Measurements from ENCODE around the gene IGF1R. TPM values are rescaled to one million over a fixed set of nuclear protein-coding genes. Genes with fewer than 3 reads are reported as not detected.

The IGF1R gene
- total RNA-seq, 3 donors from 2014 or later, result 34.7 to 65.2 (median 47.7) TPM

- H3K9me3 ChIP-seq, result no peaks in the 10 kb centered on the region
- intact Hi-C loops (cut with DNase I, micrococcal nuclease), result no loop called here
- DNase-seq (no peak), ATAC-seq (no peak)
- H3K36me3 ChIP-seq (ENCODE audit: low read depth), result peaks cover 1% of the 10 kb centered on the region
- no peaks in the 10 kb centered on the region for H3K4me1 ChIP-seq (ENCODE audit: low read depth)
- H3K4me3 ChIP-seq, result no peak overlapping the region
- TF ChIP-seq, protein P1, sequence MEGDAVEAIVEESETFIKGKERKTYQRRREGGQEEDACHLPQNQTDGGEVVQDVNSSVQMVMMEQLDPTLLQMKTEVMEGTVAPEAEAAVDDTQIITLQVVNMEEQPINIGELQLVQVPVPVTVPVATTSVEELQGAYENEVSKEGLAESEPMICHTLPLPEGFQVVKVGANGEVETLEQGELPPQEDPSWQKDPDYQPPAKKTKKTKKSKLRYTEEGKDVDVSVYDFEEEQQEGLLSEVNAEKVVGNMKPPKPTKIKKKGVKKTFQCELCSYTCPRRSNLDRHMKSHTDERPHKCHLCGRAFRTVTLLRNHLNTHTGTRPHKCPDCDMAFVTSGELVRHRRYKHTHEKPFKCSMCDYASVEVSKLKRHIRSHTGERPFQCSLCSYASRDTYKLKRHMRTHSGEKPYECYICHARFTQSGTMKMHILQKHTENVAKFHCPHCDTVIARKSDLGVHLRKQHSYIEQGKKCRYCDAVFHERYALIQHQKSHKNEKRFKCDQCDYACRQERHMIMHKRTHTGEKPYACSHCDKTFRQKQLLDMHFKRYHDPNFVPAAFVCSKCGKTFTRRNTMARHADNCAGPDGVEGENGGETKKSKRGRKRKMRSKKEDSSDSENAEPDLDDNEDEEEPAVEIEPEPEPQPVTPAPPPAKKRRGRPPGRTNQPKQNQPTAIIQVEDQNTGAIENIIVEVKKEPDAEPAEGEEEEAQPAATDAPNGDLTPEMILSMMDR (IDR thresholded peaks at IDR 0.05), result no peak
Measured at GRCh38 chr15:98907927-98908471, 259.7 kb downstream of the IGF1R start.

DNA sequence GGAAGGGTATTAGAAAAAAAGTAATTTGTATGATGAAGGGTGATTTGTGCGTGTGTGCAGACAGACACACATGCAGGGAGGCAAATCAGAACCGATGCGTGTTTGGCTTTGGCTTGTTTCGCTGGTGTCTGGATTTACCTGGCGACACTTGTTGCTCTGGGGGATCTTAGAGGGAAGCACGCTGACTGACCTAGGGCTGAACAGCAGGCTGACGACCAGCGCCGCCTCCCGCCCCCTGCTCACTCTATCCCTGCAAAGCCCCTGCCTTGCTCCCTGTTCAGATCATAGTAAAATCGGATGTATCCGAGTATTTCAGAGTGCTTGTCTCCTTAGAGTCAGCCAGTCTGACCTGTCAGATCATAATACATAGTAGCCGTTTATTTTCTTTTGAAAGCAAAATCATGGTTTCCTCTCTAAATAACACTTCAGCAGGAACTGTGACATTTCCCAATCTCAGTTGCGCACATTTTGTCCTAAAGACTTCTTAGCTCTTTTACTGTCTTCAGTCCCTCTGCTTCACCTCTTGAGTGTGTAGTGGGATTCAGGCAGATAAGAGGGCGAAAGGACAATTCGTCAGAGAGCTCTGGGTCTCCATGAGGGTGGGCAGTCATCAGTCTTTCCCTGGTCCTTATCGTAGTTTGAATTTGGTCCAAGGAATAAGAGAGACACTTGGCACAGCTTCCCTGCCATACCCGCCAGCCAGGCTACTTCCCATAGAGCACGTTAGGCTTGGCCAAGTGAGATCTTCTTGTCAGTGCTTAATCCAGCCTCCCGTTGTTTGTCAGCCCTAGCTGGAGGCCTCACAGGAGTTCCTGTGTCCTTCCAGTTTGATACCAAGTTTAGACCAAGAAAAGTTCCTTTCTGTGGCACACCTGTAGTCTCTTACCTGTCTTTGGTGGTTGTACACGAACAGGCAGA, 261.9 kb downstream of the IGF1R start:
- TF ChIP-seq, protein P1 (IDR thresholded peaks at IDR 0.05), result no peak
- DNase-seq (no peak), ATAC-seq (no peak)
- Histone ChIP-seq H3K4me1 (ENCODE audit: low read depth) (no peaks in the 10 kb centered on the region), H3K4me3 (no peak overlapping the region), H3K9me3 (no peaks in the 10 kb centered on the region), H3K36me3 (ENCODE audit: low read depth) (peaks cover 6% of the 10 kb centered on the region)
- intact Hi-C loops (cut with DNase I, micrococcal nuclease), result no loop called here

- H3K9me3 ChIP-seq, result no peaks in the 10 kb centered on the region
- peaks cover 6% of the 10 kb centered on the region for H3K36me3 ChIP-seq (ENCODE audit: low read depth)
- DNase-seq (no peak), ATAC-seq (no peak)
- no peak overlapping the region for H3K4me3 ChIP-seq
- TF ChIP-seq, protein P1 (IDR thresholded peaks at IDR 0.05), result no peak
- peaks cover 6% of the 10 kb centered on the region for H3K4me1 ChIP-seq (ENCODE audit: low read depth)
- intact Hi-C loops (cut with DNase I, micrococcal nuclease), result no loop called here
Measured at GRCh38 chr15:98914626-98915025, 266.3 kb downstream of the IGF1R start.

- TF ChIP-seq, protein P1 (IDR thresholded peaks at IDR 0.05), result no peak
- ATAC-seq, result no peak
- intact Hi-C loops (cut with DNase I, micrococcal nuclease), result no loop called here
- Histone ChIP-seq H3K36me3 (ENCODE audit: low read depth) (peaks cover 6% of the 10 kb centered on the region), H3K4me1 (ENCODE audit: low read depth) (peaks cover 6% of the 10 kb centered on the region), H3K4me3 (no peak overlapping the region), H3K9me3 (no peaks in the 10 kb centered on the region)
- no peak for DNase-seq
Measured at GRCh38 chr15:98916826-98917225, 268.5 kb downstream of the IGF1R start.

DNA sequence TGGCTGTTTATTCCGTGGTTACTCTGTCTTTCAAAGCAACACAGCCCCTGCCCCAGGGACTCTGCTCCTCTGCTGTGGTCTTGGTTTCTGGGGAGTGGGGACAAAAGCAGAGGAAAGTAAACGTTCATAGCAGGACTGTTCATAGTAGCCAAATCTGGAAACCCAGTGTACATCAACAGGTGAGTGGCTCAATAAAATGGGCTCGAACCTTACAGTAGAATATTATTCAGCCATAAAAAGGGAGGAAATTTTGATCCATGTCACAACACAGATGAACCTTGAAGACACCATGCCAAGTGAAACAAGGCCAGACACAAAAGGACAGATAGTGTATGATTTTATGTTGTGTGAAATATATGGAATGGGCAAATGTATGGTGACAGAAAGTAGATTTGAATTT, 269.1 kb downstream of the IGF1R start:
- no peaks in the 10 kb centered on the region for H3K9me3 ChIP-seq
- intact Hi-C loops (cut with DNase I, micrococcal nuclease), result no loop called here
- DNase-seq (no peak), ATAC-seq (no peak)
- TF ChIP-seq, protein P1 (IDR thresholded peaks at IDR 0.05), result no peak
- peaks cover 6% of the 10 kb centered on the region for H3K36me3 ChIP-seq (ENCODE audit: low read depth)
- no peak overlapping the region for H3K4me3 ChIP-seq
- peaks cover 6% of the 10 kb centered on the region for H3K4me1 ChIP-seq (ENCODE audit: low read depth)
